H1 (cell line): Measurements from ENCODE around the gene TTC21A. TPM values are rescaled to one million over a fixed set of nuclear protein-coding genes. Genes with fewer than 3 reads are reported as not detected.

Experiments used
- CTCF ChIA-PET: fragments of 300-600 bp; sonication (Branson Sonifier 250); formaldehyde crosslinking; loops from one replicate; lab custom pipeline; 2021; ENCODE audit not compliant: partially characterized antibody; lab: Charles Lee
- POLR2A ChIA-PET: fragments of 300-600 bp; sonication (Branson Sonifier 250); formaldehyde crosslinking; loops from one replicate; lab custom pipeline; 2021; ENCODE audit warnings: inconsistent platforms; ENCODE audit not compliant: partially characterized antibody; lab: Charles Lee
- DNase-seq, 2 experiments: peaks; one replicate each; pipeline versions ENCODE4 v3.0.0 to v3.0.0-alpha.2; 2010 to 2022; ENCODE audit warnings: low spot score in 2 of 2, low read depth in 1 of 2, mixed read lengths in 1 of 2
- FAIRE-seq: peaks from 2 replicates; lab custom pipeline; 2011; peaks lifted over from hg19 to GRCh38; lab: Jason Lieb, UNC
- H2AFZ ChIP-seq: 2 replicates; pipeline ENCODE4 v1.8.1; 2012; ENCODE audit warnings: low read length, inconsistent platforms
- H2AK5ac ChIP-seq: 2 replicates; pipeline ENCODE4 v1.6.1; 2013; ENCODE audit warnings: low read depth, low read length
- H2BK120ac ChIP-seq: replicated peaks from 2 replicates; pipeline ENCODE3; 2013; ENCODE audit warnings: low read depth, low read length, inconsistent platforms
- H2BK12ac ChIP-seq: 2 replicates; pipeline ENCODE4 v1.6.1; 2013; ENCODE audit warnings: low read depth, low read length
- H2BK15ac ChIP-seq: 2 replicates; pipeline ENCODE4 v1.6.1; 2013; ENCODE audit warnings: low read length
- H2BK20ac ChIP-seq: 2 replicates; pipeline ENCODE4 v1.6.1; 2013; ENCODE audit warnings: low read length
- H2BK5ac ChIP-seq: 2 replicates; pipeline ENCODE4 v1.6.1; 2013; ENCODE audit warnings: low read depth, low read length
- H3K14ac ChIP-seq: 2 replicates; pipeline ENCODE4 v1.6.1; 2013; ENCODE audit warnings: inconsistent platforms; ENCODE audit not compliant: insufficient read length
- H3K18ac ChIP-seq: 2 replicates; pipeline ENCODE4 v1.6.1; 2013; ENCODE audit warnings: low read length; ENCODE audit errors: extremely low read depth
- H3K23ac ChIP-seq: 2 replicates; pipeline ENCODE4 v1.6.1; 2013; ENCODE audit warnings: inconsistent platforms; ENCODE audit not compliant: insufficient read length
- H3K23me2 ChIP-seq: 2 replicates; pipeline ENCODE4 v1.6.1; 2013; ENCODE audit warnings: low read depth, low read length
- H3K27ac ChIP-seq: 2 replicates; pipeline ENCODE4 v1.6.1; 2011; ENCODE audit warnings: low read depth, low read length, inconsistent platforms
- H3K27me3 ChIP-seq, 4 experiments: replicated peaks in 1 of 4; 1 replicate in 1 of 4; 2 replicates in 3 of 4; pipeline versions ENCODE4 v1.6.1 to v1.8.1; 2011 to 2013; ENCODE audit warnings: low read length in 3 of 4, mild to moderate bottlenecking in 3 of 4, inconsistent platforms in 2 of 4, mixed read lengths in 2 of 4, moderate library complexity in 1 of 4; ENCODE audit not compliant: control insufficient read depth in 3 of 4, insufficient read depth in 3 of 4; ENCODE audit errors: extremely low read depth in 1 of 4
- H3K36me3 ChIP-seq, 4 experiments: 2 replicates each; pipeline versions ENCODE4 v1.6.1 to v1.8.1; 2011 to 2013; ENCODE audit warnings: mild to moderate bottlenecking in 4 of 4, low read length in 3 of 4, moderate library complexity in 2 of 4, control low read depth in 1 of 4, inconsistent platforms in 1 of 4; ENCODE audit not compliant: insufficient read depth in 4 of 4, control insufficient read depth in 2 of 4
- H3K4ac ChIP-seq: replicated peaks from 2 replicates; pipeline ENCODE3; 2013; ENCODE audit warnings: low read length, low read depth, mixed read lengths, inconsistent platforms; ENCODE audit not compliant: insufficient read length
- H3K4me1 ChIP-seq, 4 experiments: replicated peaks in 1 of 4; 1 replicate in 1 of 4; 2 replicates in 3 of 4; pipeline versions ENCODE4 v1.6.1 to v1.8.1; 2011 to 2013; ENCODE audit warnings: low read length in 3 of 4, inconsistent platforms in 2 of 4, mixed read lengths in 1 of 4; ENCODE audit not compliant: insufficient read depth in 4 of 4, control insufficient read depth in 3 of 4
- H3K4me2 ChIP-seq, 2 experiments: 2 replicates each; pipeline versions ENCODE4 v1.6.1 to v1.8.1; 2011 to 2013; ENCODE audit warnings: low read depth in 2 of 2, low read length in 2 of 2, control low read depth in 1 of 2, inconsistent platforms in 1 of 2, mild to moderate bottlenecking in 1 of 2; ENCODE audit not compliant: insufficient read depth in 1 of 2
- H3K4me3 ChIP-seq, 4 experiments: fragments of 200-600, 300-600 bp in 1 of 4; sonication (generic), shearing (Covaris generic), sonication (Bioruptor Twin) in 1 of 4; 2 replicates each; pipeline versions ENCODE4 v1.5.1 to v1.8.1; 2011 to 2016; ENCODE audit warnings: low read length in 4 of 4, low read depth in 3 of 4, control low read depth in 2 of 4, inconsistent platforms in 2 of 4, mild to moderate bottlenecking in 2 of 4, mixed read lengths in 1 of 4, moderate library complexity in 1 of 4; ENCODE audit not compliant: insufficient read depth in 2 of 4; ENCODE audit errors: extremely low read depth in 1 of 4
- H3K56ac ChIP-seq: replicated peaks from 2 replicates; pipeline ENCODE3; 2013; ENCODE audit warnings: low read depth, mild to moderate bottlenecking, mixed read lengths, low read length, inconsistent platforms; ENCODE audit not compliant: insufficient read length
- H3K79me1 ChIP-seq: 2 replicates; pipeline ENCODE4 v1.6.1; 2013; ENCODE audit warnings: low read depth, low read length, control low read depth
- H3K79me2 ChIP-seq, 2 experiments: 2 replicates each; pipeline versions ENCODE4 v1.6.1 to v1.8.1; 2012 to 2013; ENCODE audit warnings: low read length in 2 of 2, mild to moderate bottlenecking in 2 of 2, inconsistent platforms in 1 of 2; ENCODE audit not compliant: insufficient read depth in 2 of 2, control insufficient read depth in 1 of 2
- H3K9ac ChIP-seq, 4 experiments: replicated peaks in 1 of 4; 1 replicate in 1 of 4; 2 replicates in 3 of 4; pipeline versions ENCODE4 v1.6.1 to v1.8.1; 2011 to 2013; ENCODE audit warnings: low read depth in 3 of 4, low read length in 3 of 4, control low read depth in 2 of 4, mild to moderate bottlenecking in 2 of 4, moderate library complexity in 2 of 4, inconsistent platforms in 1 of 4; ENCODE audit errors: extremely low read depth in 1 of 4
- H3K9me3 ChIP-seq, 2 experiments: 2 replicates each; pipeline versions ENCODE4 v1.6.1 to v1.8.1; 2012 to 2013; ENCODE audit warnings: mild to moderate bottlenecking in 2 of 2, moderate library complexity in 2 of 2, control low read depth in 1 of 2, inconsistent platforms in 1 of 2, low read depth in 1 of 2, low read length in 1 of 2, mixed read lengths in 1 of 2; ENCODE audit not compliant: insufficient read depth in 2 of 2
- H4K20me1 ChIP-seq, 2 experiments: replicated peaks in 1 of 2; 2 replicates each; pipeline versions ENCODE3 to v1.8.1; 2011 to 2013; ENCODE audit warnings: inconsistent platforms in 2 of 2, low read length in 2 of 2, mild to moderate bottlenecking in 1 of 2; ENCODE audit not compliant: insufficient read depth in 2 of 2, control insufficient read depth in 1 of 2
- H4K5ac ChIP-seq: 2 replicates; pipeline ENCODE4 v1.6.1; 2013; ENCODE audit warnings: low read length, low read depth, mixed read lengths, inconsistent platforms; ENCODE audit not compliant: insufficient read length
- H4K8ac ChIP-seq: 2 replicates; pipeline ENCODE4 v1.8.0; 2013; ENCODE audit warnings: mild to moderate bottlenecking, moderate library complexity, low read length, inconsistent platforms; ENCODE audit not compliant: insufficient read depth; ENCODE audit errors: extremely low read depth
- H4K91ac ChIP-seq: replicated peaks from 2 replicates; pipeline ENCODE3; 2013; ENCODE audit warnings: low read length, mixed read lengths, inconsistent platforms; ENCODE audit not compliant: insufficient read length
- CBX5 ChIP-seq: fragments of 300-800, 300-1000 bp; sonication (generic); IDR thresholded peaks from 2 replicates; pipeline ENCODE4 v1.7.1; 2016; ENCODE audit warnings: antibody characterized with exemption, low read length, low read depth
- EZH2 ChIP-seq: fragments of 200-600 bp; sonication (generic); IDR thresholded peaks from 2 replicates; pipeline ENCODE4 v1.7.1; 2012; ENCODE audit warnings: low read depth, mild to moderate bottlenecking, moderate library complexity, low read length, inconsistent platforms; ENCODE audit not compliant: severe bottlenecking
- WGBS, 2 experiments: shearing (Covaris generic) in 1 of 2; methylation state at CpG; one replicate each; pipeline versions ENCODE4 v1.1.6 to v1.1.7; 2013 to 2015; ENCODE audit warnings: low lambda C conversion rate in 2 of 2, mixed read lengths in 2 of 2, inconsistent platforms in 1 of 2, low coverage in 1 of 2, missing lambda C conversion rate in 1 of 2; ENCODE audit not compliant: insufficient replicate concordance in 2 of 2, insufficient coverage in 1 of 2, insufficient read length in 1 of 2; ENCODE audit errors: extremely low coverage in 1 of 2, missing lambda C conversion rate in 1 of 2; 5-methylcytosine and 5-hydroxymethylcytosine counted together
- polyA plus RNA-seq, 7 experiments: library from polyadenylated mRNA; depleted of rRNA in 3 of 7; stranded (reverse) in 5 of 7; unstranded in 2 of 7; fragments of >200 nt in 5 of 7; fragments of 200-250 nt in 2 of 7; gene quantifications; 1 replicate in 5 of 7; 2 replicates in 1 of 7; 4 replicates in 1 of 7; pipeline versions ENCODE4 v1.2.1 to v1.2.3, GENCODE V29; 2011 to 2013; ENCODE audit warnings: missing spikeins in 2 of 7, mixed read lengths in 2 of 7
- total RNA-seq: library from RNA; stranded (reverse); fragmentation: NEBNext Ultra II Directional; extraction: Animal tissue kit (Norgen Biotek cat#: 25700); gene quantifications from 2 replicates; pipeline ENCODE4 v1.2.1, GENCODE V29; 2021

TTC21A gene
- total and polyA plus RNA-seq, 2 of the 8 experiments (the other 6 are each of a cell fraction or from before 2014, with no cell fraction given), result 2.3 to 2.8 TPM

GRCh38 chr3:39112113-39112512, 4.6 kb downstream of the TTC21A start:
- ChIA-PET CTCF (interaction anchor here (1.2 to 10.4 kb wide), 3 partner anchors 14 to 180 kb away, joined by 4 to 95 read pairs (median 6); no protein-coding TSS in a partner anchor), POLR2A (interaction anchor here (0.6 kb wide), 1 partner anchor 62 kb away, joined by 3 read pairs; no protein-coding TSS in a partner anchor)
- Histone ChIP-seq H3K27me3 (peaks cover 0 to 8% (median 2%) of the 10 kb centered on the region in 4 experiments; a peak in 1 of 7 replicates), H3K36me3 (no peaks in the 10 kb centered on the region), H3K18ac (no peak overlapping the region), H3K9ac (no peak overlapping the region), H4K8ac (no peak overlapping the region), H3K9me3 (no peaks in the 10 kb centered on the region), H3K4ac (no peak overlapping the region), H4K91ac (no peak overlapping the region), H2AK5ac (no peak overlapping the region), H3K56ac (no peak overlapping the region), H3K79me1 (no peaks in the 10 kb centered on the region), H2BK15ac (no peak overlapping the region), H2BK5ac (no peak overlapping the region), H2AFZ (no peak overlapping the region), H4K5ac (no peak overlapping the region), H3K23me2 (peaks cover 5% of the 10 kb centered on the region; the same call in 1 of the 2 replicates), H3K79me2 (no peaks in the 10 kb centered on the region), H3K4me2 (no peak overlapping the region), H3K27ac (no peak overlapping the region), H3K4me3 (no peak overlapping the region), H2BK120ac (no peak overlapping the region), H2BK12ac (no peak overlapping the region), H4K20me1 (no peaks in the 10 kb centered on the region), H3K14ac (no peak overlapping the region), H3K4me1 (no peaks in the 10 kb centered on the region), H3K23ac (no peak overlapping the region), H2BK20ac (no peak overlapping the region)
- DNase-seq (no peak), FAIRE-seq (no peak)
- WGBS, 2 experiments, result 82% methylated on average over 3 of the region's 3 CpGs; no CpG with 5 or more reads in 1 of the 2 experiments
- TF ChIP-seq EZH2 (no peak), CBX5 (no peak)
